GM11168 (cell line): ENCODE measurements around the gene BPIFA2.
"Not testable (repeated sequence)": the region's sequence is repeated elsewhere in the genome, so short reads cannot be mapped to it uniquely, and the experiment has no call there.

Experiments
- in situ Hi-C: fragments of 300-500 bp; cut with MboI; formaldehyde crosslinking; loops from one replicate; pipeline ENCODE4 v1.12.0; 2022; ENCODE audit warnings: low sequenced_read_pairs; ENCODE audit not compliant: unreplicated experiment

Gene BPIFA2

DNA sequence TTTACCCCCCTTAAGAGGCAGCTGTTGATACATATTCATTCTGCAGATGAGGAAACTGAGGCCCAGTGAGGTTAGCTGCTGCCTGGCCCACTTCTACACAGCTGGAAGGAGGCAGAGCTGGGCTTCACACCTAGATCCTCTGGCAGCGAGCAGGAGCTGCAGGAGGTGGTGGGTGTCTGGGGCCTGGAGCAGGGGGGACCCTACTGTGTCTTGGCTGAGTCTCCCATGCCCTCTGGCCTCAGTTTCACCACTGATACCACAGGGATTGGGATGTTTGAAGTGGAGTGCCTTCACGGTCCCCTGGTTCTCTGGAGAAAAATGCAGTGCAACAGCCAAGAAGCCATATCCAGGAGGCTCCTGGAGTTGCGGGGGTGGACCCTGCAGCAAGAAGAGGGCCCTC, 8.2 kb upstream of the BPIFA2 start:
- in situ Hi-C loops: no loop called here

DNA sequence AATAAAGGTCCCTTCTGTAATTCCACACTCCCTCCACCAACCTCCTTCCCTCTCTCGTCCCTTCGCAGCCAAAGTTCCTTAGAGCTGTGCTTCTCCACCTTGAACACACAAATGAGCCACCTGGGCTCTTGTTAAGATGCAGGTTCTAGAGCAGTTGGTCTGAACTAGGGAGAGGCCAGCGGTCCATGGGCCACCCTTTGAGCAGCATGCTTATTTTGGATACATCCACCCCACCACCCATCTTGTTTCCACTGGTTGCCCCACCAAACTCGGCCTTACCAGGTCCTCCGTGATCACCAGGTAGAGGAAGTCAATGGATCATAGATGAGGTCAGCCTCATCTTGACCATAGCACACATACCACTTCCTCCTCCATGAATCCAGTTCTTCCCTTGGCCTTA, 7.3 kb upstream of the BPIFA2 start:
- in situ Hi-C loops: no loop called here

DNA sequence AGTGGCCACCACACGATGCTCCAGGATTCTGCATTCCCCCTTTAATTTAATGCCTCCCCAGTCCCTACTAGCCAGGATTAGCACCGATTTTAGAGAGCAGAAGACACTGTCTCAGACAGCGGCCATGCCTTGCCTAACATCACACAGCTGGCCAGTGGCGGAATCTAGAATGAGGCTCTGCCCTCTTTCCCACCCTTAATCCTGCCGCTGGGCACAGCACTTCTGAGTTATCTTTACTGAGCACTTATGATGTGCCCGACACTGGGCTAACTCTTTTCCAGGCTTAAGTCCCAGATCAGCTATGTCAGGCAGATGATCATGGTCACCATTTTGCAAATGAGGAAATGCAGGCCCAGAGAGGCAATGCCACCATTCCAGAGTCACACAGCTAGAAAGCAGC, 5.6 kb upstream of the BPIFA2 start:
- in situ Hi-C loops: no loop called here

DNA sequence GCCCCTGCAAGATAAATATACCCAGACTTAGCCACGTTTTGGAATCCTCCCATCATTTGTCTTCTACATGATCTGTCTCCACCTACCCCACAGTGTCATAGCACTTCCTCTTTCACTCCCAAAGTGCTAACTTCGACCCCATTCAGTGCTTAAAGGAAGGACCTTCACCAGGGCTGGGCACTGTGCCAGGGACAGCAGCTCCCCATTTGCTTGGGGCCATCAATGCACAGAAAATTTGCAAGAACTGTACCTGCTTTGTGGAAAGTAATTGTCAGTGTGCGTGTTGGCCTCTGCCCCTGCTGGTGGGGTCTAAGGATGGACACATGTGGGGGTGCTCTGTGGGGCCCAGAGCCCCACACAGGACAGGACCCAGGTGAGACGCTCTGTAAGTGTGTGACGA, 5.2 kb upstream of the BPIFA2 start:
- in situ Hi-C loops: no loop called here

DNA sequence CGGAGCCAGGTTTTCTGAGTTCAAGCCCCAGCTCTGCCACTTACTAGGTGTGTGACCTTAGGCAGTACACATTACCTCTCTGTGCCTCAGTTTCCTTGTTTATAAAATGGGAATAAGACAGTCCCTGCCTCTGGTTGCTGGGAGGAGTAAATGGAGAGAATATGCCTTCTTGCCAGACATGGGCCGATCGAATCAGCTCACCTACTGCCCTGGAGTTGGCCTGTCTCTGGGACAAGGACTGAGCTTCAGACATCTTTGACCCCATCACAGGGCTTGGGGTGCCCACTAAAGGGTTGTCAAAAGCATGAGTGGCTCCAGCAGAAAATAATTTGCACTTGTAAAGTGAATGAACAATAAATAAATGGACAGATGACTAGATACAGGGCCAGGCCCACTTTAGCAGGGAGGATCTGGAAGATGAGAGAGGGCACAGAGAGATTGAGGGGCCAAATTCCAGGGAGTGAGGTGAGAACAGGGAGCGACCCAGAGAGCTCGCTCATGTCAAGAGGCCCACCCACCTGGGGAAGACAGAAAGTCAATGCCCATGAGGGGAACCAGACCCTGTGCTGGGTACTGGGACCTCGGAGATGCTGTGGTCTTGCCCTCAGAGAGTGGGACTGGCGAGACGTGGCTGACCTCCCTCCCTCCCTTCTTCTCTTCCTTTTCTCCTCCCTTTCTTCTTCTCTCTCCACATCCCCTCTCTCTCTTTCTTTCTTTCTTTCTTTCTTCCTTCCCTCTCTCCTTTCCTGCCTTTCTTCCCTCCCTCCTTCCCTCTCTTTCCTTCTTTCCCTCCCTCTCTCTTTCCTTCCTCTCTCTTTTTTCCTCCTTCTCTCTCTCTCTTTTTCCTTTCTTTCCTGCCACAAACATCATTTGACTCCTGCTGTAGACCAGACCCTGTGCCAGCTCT, 3.9 kb upstream of the BPIFA2 start:
- in situ Hi-C loops: no loop called here

DNA sequence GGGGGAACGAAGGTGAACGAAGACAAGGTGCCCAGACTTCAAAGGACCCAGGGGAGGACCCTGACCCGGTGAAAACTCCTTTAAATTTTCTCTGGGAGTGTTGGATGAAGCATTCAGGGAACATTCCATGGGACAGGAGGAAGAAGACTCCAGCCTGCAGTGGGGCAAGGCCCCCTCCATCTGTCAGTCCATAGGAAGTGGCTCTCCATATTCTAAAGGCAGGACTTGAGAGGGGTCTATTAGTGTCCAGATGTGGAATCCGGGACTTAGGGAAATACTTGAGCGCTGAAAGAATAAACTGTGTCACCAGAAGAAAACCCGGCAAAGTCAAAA, 3.2 kb upstream of the BPIFA2 start:
- in situ Hi-C loops: no loop called here

DNA sequence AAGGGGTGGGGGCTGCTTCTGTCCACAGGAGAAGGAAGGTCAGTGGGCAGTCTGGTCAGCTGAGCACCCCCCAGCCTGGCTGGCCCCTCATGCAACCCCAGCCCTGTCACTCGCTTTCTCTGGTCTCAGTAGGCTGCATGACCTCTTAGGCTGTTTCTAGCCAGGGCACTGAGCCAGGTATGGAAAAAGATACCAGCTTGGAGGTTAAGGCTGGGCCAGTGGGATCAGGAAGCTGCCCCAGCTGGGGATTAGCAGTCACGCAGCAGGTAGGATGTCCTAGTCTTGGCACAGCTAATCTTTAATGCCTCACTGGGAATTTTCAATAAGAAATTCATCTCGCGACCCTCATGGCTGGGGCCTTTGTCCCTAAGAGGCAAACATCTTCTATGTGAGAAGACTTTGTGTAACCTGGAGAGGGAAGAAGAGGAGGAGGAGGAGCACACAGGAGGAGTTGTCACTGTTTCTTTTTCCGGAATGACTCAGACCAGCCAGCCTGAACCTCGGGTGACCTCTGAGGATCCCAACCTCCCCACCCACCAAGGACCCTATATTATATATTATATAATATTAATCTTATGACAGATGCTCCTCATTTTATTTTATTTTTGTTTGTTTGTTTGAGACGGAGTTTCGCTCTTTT, 2.4 kb upstream of the BPIFA2 start:
- in situ Hi-C loops: no loop called here

DNA sequence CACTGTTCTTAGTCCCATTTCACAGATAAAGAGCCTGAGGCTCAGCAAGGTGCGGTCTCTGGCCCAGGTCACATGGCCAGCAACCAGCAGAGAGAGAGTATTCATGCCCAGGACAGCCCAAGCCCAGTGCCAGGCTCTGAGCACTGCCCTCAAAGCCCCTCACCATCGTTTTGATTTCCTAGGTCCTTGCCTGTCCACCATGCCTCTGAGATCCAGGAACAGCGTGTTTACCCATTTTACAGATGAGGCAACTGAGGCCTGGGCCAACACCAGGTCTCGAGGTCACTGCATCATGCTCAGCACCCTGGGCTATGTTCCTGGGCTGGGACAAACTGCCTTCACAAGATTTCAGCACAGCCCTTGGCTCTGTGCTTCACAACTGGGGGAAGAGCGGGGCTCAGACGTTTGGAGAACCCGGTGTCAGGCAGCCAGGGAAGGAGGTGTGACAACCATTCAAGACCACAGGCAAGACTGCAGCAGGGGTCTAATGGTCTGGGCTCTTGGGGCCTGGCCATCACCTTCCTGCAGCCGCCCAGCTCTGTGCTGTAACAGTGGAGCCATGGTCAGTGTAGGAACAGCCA, 1.3 kb upstream of the BPIFA2 start:
- in situ Hi-C loops: no loop called here

DNA sequence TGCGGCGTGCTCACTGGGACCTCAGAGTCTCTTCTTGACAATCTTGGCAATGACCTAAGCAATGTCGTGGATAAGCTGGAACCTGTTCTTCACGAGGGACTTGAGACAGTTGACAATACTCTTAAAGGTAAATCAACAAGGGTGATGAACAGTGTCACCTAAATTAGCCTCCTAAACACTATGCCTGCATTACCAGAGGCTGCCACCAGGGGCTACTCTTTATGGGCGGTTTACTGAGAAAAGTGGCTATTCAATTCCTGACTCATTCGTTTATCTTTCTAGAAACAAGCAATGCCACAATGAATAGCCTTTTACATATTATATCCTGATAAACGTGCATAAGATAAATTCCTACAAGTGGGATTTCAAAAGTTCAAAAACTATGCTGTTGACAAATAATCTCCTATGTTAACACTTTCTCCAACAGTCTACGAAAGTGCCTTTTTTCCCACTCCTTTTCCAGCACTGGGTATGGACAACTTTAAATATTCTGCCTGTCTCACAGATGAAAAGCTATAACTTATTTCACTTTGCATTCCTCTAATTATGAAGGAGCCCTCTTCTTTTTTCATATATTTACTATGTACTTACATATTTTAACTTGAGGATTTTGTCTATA, 1.3 kb downstream of the BPIFA2 start:
- in situ Hi-C loops: no loop called here

DNA sequence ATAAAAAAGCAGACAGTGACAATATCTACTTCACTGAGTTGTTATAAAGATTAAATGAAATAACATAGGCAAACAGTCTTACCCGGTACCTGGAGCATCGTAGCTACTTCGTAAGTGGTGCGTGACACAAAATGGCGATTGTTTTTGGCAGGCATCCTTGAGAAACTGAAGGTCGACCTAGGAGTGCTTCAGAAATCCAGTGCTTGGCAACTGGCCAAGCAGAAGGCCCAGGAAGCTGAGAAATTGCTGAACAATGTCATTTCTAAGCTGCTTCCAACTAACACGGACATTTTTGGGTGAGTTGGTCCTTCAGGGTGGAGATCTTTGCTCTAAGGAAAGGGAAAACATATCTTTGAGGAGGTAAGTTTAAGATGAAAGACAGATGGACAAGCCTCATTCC, 4.8 kb downstream of the BPIFA2 start:
- in situ Hi-C loops: no loop called here

DNA sequence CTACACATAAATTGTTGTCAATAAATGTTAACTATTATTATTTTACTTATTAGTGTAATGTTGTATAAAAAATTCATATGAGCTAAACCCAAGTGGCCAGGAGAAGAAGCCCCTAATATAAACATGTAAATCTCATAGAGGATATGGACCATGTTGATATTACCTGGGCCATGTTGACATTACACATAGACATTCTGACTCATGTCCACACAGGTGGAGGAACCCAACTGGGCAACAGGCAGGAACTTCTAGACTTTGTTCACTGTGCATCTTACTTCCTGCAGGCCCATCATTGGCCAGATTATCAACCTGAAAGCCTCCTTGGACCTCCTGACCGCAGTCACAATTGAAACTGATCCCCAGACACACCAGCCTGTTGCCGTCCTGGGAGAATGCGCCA, 7.2 kb downstream of the BPIFA2 start:
- in situ Hi-C loops: no loop called here

DNA sequence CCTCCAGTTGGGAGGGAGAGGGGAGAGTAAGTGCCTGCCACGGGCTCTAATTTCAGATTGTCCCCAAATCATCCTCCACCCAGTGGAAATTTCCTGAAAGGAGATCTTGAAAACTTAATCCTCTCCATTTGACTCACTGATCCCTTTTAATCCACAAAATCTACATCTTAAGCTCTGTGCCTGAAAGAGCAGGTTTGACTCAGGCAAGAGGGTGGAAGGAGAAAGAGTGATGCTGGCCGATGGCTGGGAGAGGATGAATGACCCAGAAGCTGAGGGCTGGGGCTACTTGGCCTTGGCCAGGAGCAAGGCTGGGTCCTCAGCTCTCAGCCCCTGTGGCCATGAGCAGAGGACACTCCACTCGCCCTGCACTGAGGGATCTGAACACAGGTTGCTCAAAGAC, 8.1 kb downstream of the BPIFA2 start:
- in situ Hi-C loops: no loop called here

DNA sequence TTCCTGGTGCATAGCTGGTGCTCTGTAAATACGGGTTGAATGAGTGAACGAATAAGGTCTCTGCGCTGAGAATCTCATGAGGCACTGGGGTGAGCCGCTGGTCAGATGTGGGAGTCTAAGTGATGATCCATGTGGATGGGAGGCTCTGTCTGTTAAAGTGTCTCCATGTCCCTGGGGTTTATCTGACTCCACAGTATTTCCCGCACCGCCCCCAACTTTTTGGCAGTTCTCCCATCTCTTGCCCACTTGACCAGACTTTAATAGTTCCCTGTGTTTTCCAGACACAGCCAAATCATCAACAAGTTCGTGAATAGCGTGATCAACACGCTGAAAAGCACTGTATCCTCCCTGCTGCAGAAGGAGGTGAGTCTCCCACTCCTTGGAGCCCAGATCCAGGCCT, 9.9 kb downstream of the BPIFA2 start:
- in situ Hi-C loops: no loop called here

DNA sequence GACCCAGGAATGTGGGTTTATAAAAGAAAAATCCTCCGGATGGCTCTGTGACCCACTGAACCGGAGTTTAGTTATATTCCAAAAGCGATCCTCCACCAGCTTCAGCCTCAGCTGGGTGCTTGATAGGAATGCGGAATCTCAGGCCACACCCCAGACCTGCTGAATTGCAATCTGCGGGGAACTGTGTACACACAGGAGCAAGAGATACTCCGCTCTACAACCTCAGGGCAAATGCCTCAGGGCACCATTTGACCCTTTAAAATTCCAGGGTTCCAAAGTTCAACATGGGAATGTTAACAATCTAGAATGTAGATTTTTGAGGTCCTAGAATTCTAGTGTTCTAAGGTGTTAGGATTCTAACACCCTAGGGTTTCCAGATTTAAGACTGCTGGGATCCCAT, 10.8 kb downstream of the BPIFA2 start:
- in situ Hi-C loops: no loop called here

DNA sequence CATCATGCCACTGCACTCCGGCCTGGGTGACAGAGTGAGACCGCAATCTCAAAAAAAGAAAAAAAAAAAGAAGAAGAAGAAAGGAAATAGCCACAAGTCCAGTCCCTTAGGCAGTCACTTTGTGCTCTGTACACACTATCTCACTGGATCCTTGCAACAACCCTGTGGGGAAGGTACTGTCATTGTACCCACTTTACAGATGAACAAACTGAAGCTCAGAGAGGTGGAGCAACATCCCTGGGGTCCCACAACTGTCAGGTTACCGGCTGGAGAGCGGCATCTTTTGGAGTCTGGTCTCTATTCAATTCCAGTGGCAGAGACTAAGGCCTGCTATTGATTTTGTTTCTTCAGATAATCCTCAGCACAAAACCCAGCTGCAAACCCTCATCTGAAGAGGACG, 12.2 kb downstream of the BPIFA2 start:
- in situ Hi-C loops: no loop called here

DNA sequence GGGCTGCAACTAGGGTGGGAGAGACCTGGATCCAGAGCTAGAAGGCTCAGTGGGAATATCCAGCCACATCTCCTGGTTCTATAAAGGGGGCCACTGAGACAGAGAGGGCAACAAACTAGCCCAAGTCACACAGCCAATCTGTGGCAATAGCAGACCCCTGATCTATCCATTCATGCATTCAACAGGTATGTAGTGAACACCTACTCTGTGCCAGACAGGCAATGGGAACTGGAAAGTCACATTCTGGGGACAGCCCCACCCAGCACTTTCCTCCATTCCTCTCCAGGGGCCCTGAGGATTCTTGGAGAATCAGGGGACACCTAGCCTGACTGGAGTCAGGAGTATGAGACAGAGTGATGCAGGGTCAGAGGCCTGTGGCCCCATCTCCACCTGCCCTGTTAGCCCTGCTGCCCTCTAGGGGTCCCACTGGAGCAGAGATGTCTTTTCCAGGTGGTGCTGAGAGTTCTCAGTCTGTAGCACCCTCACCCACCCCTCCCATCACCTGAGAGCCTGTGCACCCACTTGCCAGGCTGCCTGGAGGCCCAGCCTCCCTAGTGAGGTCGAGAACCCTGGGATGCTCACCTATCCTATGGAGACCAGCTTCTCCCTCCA, 13.6 kb downstream of the BPIFA2 start:
- in situ Hi-C loops: no loop called here

DNA sequence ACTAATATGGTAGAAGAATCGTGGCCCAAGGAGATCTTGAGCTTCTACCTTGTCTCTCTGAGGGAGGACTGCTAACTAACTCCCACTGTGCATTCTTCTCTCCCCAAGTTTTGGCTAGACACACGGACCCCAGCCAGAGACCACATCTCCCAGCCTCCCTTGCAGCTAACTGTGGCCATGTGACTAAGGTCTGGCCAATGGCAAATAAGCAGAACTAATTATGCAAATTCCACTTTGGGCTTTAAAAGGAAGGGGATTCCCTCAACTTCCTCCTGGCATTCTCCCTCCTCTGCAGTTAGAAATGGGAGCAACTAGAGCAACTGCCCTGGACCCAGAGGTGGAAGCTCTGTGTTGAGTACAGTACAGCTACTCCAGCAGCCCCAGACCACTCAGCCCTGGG, 15.4 kb downstream of the BPIFA2 start:
- in situ Hi-C loops: no loop called here

DNA sequence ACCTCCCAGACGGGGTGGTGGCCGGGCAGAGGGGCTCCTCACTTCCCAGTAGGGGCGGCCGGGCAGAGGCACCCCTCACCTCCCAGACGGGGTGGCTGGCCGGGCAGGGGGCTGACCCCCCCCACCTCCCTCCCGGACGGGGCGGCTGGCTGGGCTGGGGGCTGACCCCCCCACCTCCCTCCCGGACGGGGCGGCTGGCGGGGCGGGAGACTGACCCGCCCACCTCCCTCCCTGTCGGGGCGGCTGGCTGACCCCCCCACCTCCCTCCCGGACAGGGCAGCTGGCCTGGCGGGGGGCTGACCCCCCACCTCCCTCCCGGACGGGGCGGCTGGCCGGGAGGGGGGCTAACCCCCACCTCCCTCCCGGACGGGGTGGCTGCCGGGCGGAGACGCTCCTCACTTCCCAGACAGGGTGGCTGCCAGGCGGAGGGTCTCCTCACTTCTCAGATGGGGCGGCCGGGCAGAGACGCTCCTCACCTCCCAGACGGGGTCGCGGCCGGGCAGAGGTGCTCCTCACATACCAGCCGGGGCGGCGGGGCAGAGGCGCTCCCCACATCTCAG, 17.2 kb downstream of the BPIFA2 start:
- in situ Hi-C loops: not testable (repeated sequence)

DNA sequence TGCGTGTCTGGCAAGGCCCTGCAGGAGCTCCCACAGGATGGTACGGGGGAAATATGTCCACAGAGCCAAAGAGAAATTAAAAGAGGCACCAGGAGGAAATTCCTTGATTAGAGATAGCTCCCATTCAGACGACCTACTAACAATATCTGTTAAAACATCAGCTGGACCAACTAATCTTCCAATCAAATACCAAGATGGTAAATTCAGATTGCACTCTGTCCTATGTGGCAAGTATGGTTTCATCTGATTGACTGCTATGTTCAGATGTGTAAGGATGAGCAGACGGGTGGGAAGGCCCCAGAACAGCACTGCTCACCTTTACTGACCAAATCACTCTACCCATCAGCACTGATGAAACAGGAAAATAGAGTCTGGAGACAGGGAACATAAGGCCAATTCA, 19.5 kb downstream of the BPIFA2 start:
- in situ Hi-C loops: no loop called here

DNA sequence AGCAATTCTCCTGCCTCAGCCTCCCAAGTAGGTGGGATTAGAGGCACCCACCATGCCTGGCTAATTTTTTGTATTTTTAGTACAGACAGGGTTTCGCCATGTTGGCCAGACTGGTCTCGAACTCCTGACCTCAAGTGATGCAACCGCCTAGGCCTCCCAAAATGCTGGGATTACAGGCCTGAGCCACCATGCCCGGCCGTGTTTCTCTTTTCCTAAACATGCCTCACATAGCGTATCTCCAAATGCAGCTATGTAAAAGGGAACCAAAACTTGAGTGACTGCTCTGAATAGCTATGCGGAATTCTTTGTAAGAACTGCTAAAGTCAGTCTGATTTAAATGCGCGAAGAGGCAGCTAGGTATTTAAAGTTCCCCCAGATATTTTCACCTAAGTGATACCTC, 20.5 kb downstream of the BPIFA2 start:
- in situ Hi-C loops: no loop called here

DNA sequence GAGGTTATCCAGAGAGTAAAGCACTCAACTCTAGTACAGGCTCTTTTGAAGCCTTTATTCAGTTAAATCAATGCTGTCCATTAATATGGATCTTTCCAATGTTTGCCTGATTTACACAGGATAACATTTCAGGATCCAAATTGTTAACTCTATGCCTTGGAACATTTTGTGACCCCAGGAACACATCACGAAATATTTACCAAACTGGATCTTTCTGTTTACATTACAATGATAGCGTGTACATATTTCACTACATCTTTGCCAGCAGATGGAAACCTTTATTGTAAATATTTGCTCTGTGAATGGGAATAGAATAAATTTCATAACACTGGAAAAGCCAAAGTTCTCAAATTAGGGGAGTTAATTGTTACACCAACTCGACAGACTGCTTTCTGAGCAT, 23.5 kb downstream of the BPIFA2 start:
- in situ Hi-C loops: no loop called here
